Erythroblast (primary cell): ENCODE results near the gene CRHR2.

Source experiments
- GATA1 ChIP-seq: IDR thresholded peaks from 2 replicates; pipeline ENCODE4 v1.6.1; 2011; ENCODE audit warnings: low read depth, mild to moderate bottlenecking, control low read depth, low read length, moderate library complexity
- POLR2A ChIP-seq: IDR thresholded peaks from 2 replicates; pipeline ENCODE4 v1.6.1; 2011; ENCODE audit warnings: mild to moderate bottlenecking, low read length

- TF ChIP-seq POLR2A = no peak
- TF ChIP-seq GATA1 = no peak
Observed at GRCh38 chr7:30684351-30684750, 2.1 kb upstream of the CRHR2 start.
